SK-N-SH treated with all-trans-retinoic acid at 6 μM for 48 hours (cell line): ENCODE measurements around the gene CSDE1.

Experiments used
- RARB ChIP-seq: fragments of 250-450 bp; sonication (Bioruptor Pico); IDR thresholded peaks from 2 replicates; pipeline ENCODE4 v1.8.0; 2021; ENCODE audit warnings: mild to moderate bottlenecking, moderate library complexity
- ZFP3 ChIP-seq: fragments of 250-450 bp; sonication (Bioruptor Pico); IDR thresholded peaks from 2 replicates; pipeline ENCODE4 v1.5.0; 2020; ENCODE audit warnings: mild to moderate bottlenecking, moderate library complexity

DNA sequence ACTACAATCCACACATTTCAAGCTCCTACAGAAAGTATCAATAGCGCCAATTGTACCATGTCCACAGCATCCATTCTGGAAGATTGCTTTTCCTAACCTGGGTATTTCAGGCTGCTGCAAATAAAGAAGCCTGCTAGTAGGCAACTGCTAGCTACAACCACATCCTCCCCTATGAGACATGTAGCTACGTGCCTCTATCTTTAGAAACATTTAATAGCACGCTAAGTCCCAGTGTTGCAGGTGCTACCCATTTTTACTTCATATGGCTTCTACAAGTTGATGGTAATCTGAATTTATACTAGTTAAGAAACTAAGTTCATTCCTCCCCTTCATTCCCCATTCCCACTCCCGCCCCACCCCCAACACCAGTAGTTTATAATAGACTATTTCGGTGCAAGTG is 55.0 kb downstream of the CSDE1 start:
- TF ChIP-seq RARB (CRISPR knock-in tag) (no peak), ZFP3 (CRISPR knock-in tag) (no peak)
